Measurements from ENCODE around the gene ESPNL.
"Not testable (repeated sequence)": the region's sequence is repeated elsewhere in the genome, so short reads cannot be mapped to it uniquely, and the experiment has no call there.

The ESPNL gene

GRCh38 chr2:238060542-238061314 lies 39.4 kb upstream of the ESPNL start, which contains the start of gene SCLY:
SCLY (plus strand) TSS chr2:238061001; CDS start chr2:238061055, 54 bp downstream.
- no peaks in the 10 kb centered on the region for H3K4me1 ChIP-seq (ENCODE audit: insufficient read depth, insufficient read length)
- H3K9me3 ChIP-seq (ENCODE audit: insufficient read depth, low read length), result peaks cover 15% of the 10 kb centered on the region; the same call in 1 of the 2 replicates
- H3K27me3 ChIP-seq (ENCODE audit: insufficient read depth, insufficient read length), result no peaks in the 10 kb centered on the region
- no peak for TF ChIP-seq YY1 (IDR thresholded peaks at IDR 0.05; ENCODE audit: insufficient read depth, insufficient read length)
- TF ChIP-seq ZNF274 (IDR thresholded peaks at IDR 0.05; ENCODE audit: low read depth, low read length), result no peak
- no peak for TF ChIP-seq SUZ12 (IDR thresholded peaks at IDR 0.05; ENCODE audit: extremely low read depth, insufficient read depth, insufficient read length)
- H3K9ac ChIP-seq (ENCODE audit: insufficient read length, low read depth), result peak within 1 kb of the TSS; percentile 99
- peak; percentile 97 for DNase-seq (ENCODE audit: low read depth, low spot score)
- H3K36me3 ChIP-seq (ENCODE audit: insufficient read depth, insufficient read length, low read length), result peaks cover 22% of the 10 kb centered on the region
- peak within 1 kb of the TSS; percentile 98 for H3K4me3 ChIP-seq (ENCODE audit: insufficient read length, low read depth)

- no peaks in the 10 kb centered on the region for H3K4me1 ChIP-seq (ENCODE audit: insufficient read depth, insufficient read length)
- peak overlapping the region; percentile 99 for H3K9ac ChIP-seq (ENCODE audit: insufficient read length, low read depth)
- peaks cover 30% of the 10 kb centered on the region for H3K36me3 ChIP-seq (ENCODE audit: insufficient read depth, insufficient read length, low read length)
- TF ChIP-seq SUZ12 (IDR thresholded peaks at IDR 0.05; ENCODE audit: extremely low read depth, insufficient read depth, insufficient read length) (no peak), ZNF274 (IDR thresholded peaks at IDR 0.05; ENCODE audit: low read depth, low read length) (no peak), YY1 (IDR thresholded peaks at IDR 0.05; ENCODE audit: insufficient read depth, insufficient read length) (no peak)
- peak; percentile 27 for DNase-seq (ENCODE audit: low read depth, low spot score)
- no peaks in the 10 kb centered on the region for H3K27me3 ChIP-seq (ENCODE audit: insufficient read depth, insufficient read length)
- H3K4me3 ChIP-seq (ENCODE audit: insufficient read length, low read depth), result peak overlapping the region; percentile 98
- peaks cover 15% of the 10 kb centered on the region; the same call in 1 of the 2 replicates for H3K9me3 ChIP-seq (ENCODE audit: insufficient read depth, low read length)
These were observed 38.6 kb upstream of the ESPNL start for GRCh38 chr2:238061315-238062202.

- H3K4me1 ChIP-seq (ENCODE audit: insufficient read depth, insufficient read length), result no peaks in the 10 kb centered on the region
- no peak overlapping the region for H3K4me3 ChIP-seq (ENCODE audit: insufficient read length, low read depth)
- H3K27me3 ChIP-seq (ENCODE audit: insufficient read depth, insufficient read length), result no peaks in the 10 kb centered on the region
- DNase-seq (ENCODE audit: low read depth, low spot score), result no peak
- peak overlapping the region; percentile 26 for H3K9ac ChIP-seq (ENCODE audit: insufficient read length, low read depth)
- no peak for TF ChIP-seq YY1 (IDR thresholded peaks at IDR 0.05; ENCODE audit: insufficient read depth, insufficient read length)
- TF ChIP-seq ZNF274 (IDR thresholded peaks at IDR 0.05; ENCODE audit: low read depth, low read length), result no peak
- TF ChIP-seq SUZ12 (IDR thresholded peaks at IDR 0.05; ENCODE audit: extremely low read depth, insufficient read depth, insufficient read length), result no peak
- H3K36me3 ChIP-seq (ENCODE audit: insufficient read depth, insufficient read length, low read length), result peaks cover 49% of the 10 kb centered on the region
- peaks cover 5% of the 10 kb centered on the region; the same call in 1 of the 2 replicates for H3K9me3 ChIP-seq (ENCODE audit: insufficient read depth, low read length)
These were observed 36.5 kb upstream of the ESPNL start for GRCh38 chr2:238063414-238064189.

- DNase-seq (ENCODE audit: low read depth, low spot score), result no peak
- no peaks in the 10 kb centered on the region; the same call in 1 of the 2 replicates for H3K9me3 ChIP-seq (ENCODE audit: insufficient read depth, low read length)
- TF ChIP-seq SUZ12 (IDR thresholded peaks at IDR 0.05; ENCODE audit: extremely low read depth, insufficient read depth, insufficient read length), result no peak
- no peak for TF ChIP-seq ZNF274 (IDR thresholded peaks at IDR 0.05; ENCODE audit: low read depth, low read length)
- TF ChIP-seq YY1 (IDR thresholded peaks at IDR 0.05; ENCODE audit: insufficient read depth, insufficient read length), result no peak
- no peak overlapping the region for H3K4me3 ChIP-seq (ENCODE audit: insufficient read length, low read depth)
- H3K9ac ChIP-seq (ENCODE audit: insufficient read length, low read depth), result no peak overlapping the region
- H3K36me3 ChIP-seq (ENCODE audit: insufficient read depth, insufficient read length, low read length), result peaks cover 57% of the 10 kb centered on the region
- H3K27me3 ChIP-seq (ENCODE audit: insufficient read depth, insufficient read length), result no peaks in the 10 kb centered on the region
- H3K4me1 ChIP-seq (ENCODE audit: insufficient read depth, insufficient read length), result no peaks in the 10 kb centered on the region
These were observed 35.8 kb upstream of the ESPNL start for GRCh38 chr2:238064376-238064775.

- Histone ChIP-seq H3K36me3 (ENCODE audit: insufficient read depth, insufficient read length, low read length) (peaks cover 64% of the 10 kb centered on the region), H3K27me3 (ENCODE audit: insufficient read depth, insufficient read length) (no peaks in the 10 kb centered on the region), H3K9ac (ENCODE audit: insufficient read length, low read depth) (no peak overlapping the region), H3K4me3 (ENCODE audit: insufficient read length, low read depth) (no peak overlapping the region), H3K9me3 (ENCODE audit: insufficient read depth, low read length) (no peaks in the 10 kb centered on the region), H3K4me1 (ENCODE audit: insufficient read depth, insufficient read length) (no peaks in the 10 kb centered on the region)
- no peak for DNase-seq (ENCODE audit: low read depth, low spot score)
- TF ChIP-seq ZNF274 (IDR thresholded peaks at IDR 0.05; ENCODE audit: low read depth, low read length), result no peak
- TF ChIP-seq SUZ12 (IDR thresholded peaks at IDR 0.05; ENCODE audit: extremely low read depth, insufficient read depth, insufficient read length), result no peak
- no peak for TF ChIP-seq YY1 (IDR thresholded peaks at IDR 0.05; ENCODE audit: insufficient read depth, insufficient read length)
These were observed 34.9 kb upstream of the ESPNL start for GRCh38 chr2:238065071-238065846.

GRCh38 chr2:238066218-238066617 lies 33.9 kb upstream of the ESPNL start:
- no peak for DNase-seq (ENCODE audit: low read depth, low spot score)
- Histone ChIP-seq H3K27me3 (ENCODE audit: insufficient read depth, insufficient read length) (no peaks in the 10 kb centered on the region), H3K9ac (ENCODE audit: insufficient read length, low read depth) (no peak overlapping the region), H3K36me3 (ENCODE audit: insufficient read depth, insufficient read length, low read length) (peaks cover 74% of the 10 kb centered on the region), H3K9me3 (ENCODE audit: insufficient read depth, low read length) (no peaks in the 10 kb centered on the region), H3K4me3 (ENCODE audit: insufficient read length, low read depth) (no peak overlapping the region), H3K4me1 (ENCODE audit: insufficient read depth, insufficient read length) (no peaks in the 10 kb centered on the region)
- TF ChIP-seq YY1 (IDR thresholded peaks at IDR 0.05; ENCODE audit: insufficient read depth, insufficient read length) (no peak), SUZ12 (IDR thresholded peaks at IDR 0.05; ENCODE audit: extremely low read depth, insufficient read depth, insufficient read length) (no peak), ZNF274 (IDR thresholded peaks at IDR 0.05; ENCODE audit: low read depth, low read length) (no peak)

- H3K27me3 ChIP-seq (ENCODE audit: insufficient read depth, insufficient read length); H3K9me3 ChIP-seq (ENCODE audit: insufficient read depth, low read length); H3K4me3 ChIP-seq (ENCODE audit: insufficient read length, low read depth); DNase-seq (ENCODE audit: low read depth, low spot score); H3K9ac ChIP-seq (ENCODE audit: insufficient read length, low read depth); H3K4me1 ChIP-seq (ENCODE audit: insufficient read depth, insufficient read length): not testable (repeated sequence)
- peaks cover 79% of the 10 kb centered on the region for H3K36me3 ChIP-seq (ENCODE audit: insufficient read depth, insufficient read length, low read length)
These were observed 33.4 kb upstream of the ESPNL start for GRCh38 chr2:238066718-238067117.

Data from NT2/D1 (cell line).